ENCODE measurements around the gene MSRB1. TPM values are rescaled to one million over a fixed set of nuclear protein-coding genes. Genes with fewer than 3 reads are reported as not detected.

Gene MSRB1
- total RNA-seq, 1 experiment from 2014 or later, result 26.4 TPM

- Mint-ChIP-seq H3K4me1 (0 out of 2 replicates have a peak, but pooled peaks cover 2% of the 10 kb centered on the region), H3K4me3 (no peak overlapping the region), H3K27me3 (ENCODE audit: low read depth) (peaks cover 3% of the 10 kb centered on the region; the same call in 1 of the 2 replicates), H3K27ac (no peak overlapping the region), H3K36me3 (no peaks in the 10 kb centered on the region), H3K9me3 (no peaks in the 10 kb centered on the region)
- ATAC-seq (no peak), DNase-seq (ENCODE audit: low spot score) (no peak)
- TF ChIP-seq, protein P1, sequence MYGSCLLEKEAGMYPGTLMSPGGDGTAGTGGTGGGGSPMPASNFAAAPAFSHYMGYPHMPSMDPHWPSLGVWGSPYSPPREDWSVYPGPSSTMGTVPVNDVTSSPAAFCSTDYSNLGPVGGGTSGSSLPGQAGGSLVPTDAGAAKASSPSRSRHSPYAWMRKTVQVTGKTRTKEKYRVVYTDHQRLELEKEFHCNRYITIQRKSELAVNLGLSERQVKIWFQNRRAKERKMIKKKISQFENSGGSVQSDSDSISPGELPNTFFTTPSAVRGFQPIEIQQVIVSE (CRISPR knock-in tag; IDR thresholded peaks at IDR 0.05; ENCODE audit: borderline replicate concordance), result no peak
- TF ChIP-seq ZNF423 (CRISPR knock-in tag; IDR thresholded peaks at IDR 0.05), result no peak
- TF ChIP-seq, protein P2, sequence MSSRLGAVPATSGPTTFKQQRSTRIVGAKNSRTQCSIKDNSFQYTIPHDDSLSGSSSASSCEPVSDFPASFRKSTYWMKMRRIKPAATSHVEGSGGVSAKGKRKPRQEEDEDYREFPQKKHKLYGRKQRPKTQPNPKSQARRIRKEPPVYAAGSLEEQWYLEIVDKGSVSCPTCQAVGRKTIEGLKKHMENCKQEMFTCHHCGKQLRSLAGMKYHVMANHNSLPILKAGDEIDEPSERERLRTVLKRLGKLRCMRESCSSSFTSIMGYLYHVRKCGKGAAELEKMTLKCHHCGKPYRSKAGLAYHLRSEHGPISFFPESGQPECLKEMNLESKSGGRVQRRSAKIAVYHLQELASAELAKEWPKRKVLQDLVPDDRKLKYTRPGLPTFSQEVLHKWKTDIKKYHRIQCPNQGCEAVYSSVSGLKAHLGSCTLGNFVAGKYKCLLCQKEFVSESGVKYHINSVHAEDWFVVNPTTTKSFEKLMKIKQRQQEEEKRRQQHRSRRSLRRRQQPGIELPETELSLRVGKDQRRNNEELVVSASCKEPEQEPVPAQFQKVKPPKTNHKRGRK (CRISPR knock-in tag; IDR thresholded peaks at IDR 0.05; ENCODE audit: borderline replicate concordance), result no peak
- no peak for TF ChIP-seq ERG (CRISPR knock-in tag; IDR thresholded peaks at IDR 0.05)
- no peak for TF ChIP-seq CREM (CRISPR knock-in tag; IDR thresholded peaks at IDR 0.05)
- no peak for TF ChIP-seq ZSCAN18 (CRISPR knock-in tag; IDR thresholded peaks at IDR 0.05)
- no peak for TF ChIP-seq NR1H2 (CRISPR knock-in tag; IDR thresholded peaks at IDR 0.05)
- TF ChIP-seq, protein P3, sequence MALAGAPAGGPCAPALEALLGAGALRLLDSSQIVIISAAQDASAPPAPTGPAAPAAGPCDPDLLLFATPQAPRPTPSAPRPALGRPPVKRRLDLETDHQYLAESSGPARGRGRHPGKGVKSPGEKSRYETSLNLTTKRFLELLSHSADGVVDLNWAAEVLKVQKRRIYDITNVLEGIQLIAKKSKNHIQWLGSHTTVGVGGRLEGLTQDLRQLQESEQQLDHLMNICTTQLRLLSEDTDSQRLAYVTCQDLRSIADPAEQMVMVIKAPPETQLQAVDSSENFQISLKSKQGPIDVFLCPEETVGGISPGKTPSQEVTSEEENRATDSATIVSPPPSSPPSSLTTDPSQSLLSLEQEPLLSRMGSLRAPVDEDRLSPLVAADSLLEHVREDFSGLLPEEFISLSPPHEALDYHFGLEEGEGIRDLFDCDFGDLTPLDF (CRISPR knock-in tag; IDR thresholded peaks at IDR 0.05), result no peak
- TF ChIP-seq CREB1 (CRISPR knock-in tag; IDR thresholded peaks at IDR 0.05), result no peak
- TF ChIP-seq, protein P4, sequence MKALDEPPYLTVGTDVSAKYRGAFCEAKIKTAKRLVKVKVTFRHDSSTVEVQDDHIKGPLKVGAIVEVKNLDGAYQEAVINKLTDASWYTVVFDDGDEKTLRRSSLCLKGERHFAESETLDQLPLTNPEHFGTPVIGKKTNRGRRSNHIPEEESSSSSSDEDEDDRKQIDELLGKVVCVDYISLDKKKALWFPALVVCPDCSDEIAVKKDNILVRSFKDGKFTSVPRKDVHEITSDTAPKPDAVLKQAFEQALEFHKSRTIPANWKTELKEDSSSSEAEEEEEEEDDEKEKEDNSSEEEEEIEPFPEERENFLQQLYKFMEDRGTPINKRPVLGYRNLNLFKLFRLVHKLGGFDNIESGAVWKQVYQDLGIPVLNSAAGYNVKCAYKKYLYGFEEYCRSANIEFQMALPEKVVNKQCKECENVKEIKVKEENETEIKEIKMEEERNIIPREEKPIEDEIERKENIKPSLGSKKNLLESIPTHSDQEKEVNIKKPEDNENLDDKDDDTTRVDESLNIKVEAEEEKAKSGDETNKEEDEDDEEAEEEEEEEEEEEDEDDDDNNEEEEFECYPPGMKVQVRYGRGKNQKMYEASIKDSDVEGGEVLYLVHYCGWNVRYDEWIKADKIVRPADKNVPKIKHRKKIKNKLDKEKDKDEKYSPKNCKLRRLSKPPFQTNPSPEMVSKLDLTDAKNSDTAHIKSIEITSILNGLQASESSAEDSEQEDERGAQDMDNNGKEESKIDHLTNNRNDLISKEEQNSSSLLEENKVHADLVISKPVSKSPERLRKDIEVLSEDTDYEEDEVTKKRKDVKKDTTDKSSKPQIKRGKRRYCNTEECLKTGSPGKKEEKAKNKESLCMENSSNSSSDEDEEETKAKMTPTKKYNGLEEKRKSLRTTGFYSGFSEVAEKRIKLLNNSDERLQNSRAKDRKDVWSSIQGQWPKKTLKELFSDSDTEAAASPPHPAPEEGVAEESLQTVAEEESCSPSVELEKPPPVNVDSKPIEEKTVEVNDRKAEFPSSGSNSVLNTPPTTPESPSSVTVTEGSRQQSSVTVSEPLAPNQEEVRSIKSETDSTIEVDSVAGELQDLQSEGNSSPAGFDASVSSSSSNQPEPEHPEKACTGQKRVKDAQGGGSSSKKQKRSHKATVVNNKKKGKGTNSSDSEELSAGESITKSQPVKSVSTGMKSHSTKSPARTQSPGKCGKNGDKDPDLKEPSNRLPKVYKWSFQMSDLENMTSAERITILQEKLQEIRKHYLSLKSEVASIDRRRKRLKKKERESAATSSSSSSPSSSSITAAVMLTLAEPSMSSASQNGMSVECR (CRISPR knock-in tag; IDR thresholded peaks at IDR 0.05; ENCODE audit: borderline replicate concordance), result no peak
- TF ChIP-seq HMGXB4 (CRISPR knock-in tag; IDR thresholded peaks at IDR 0.05), result no peak
- no peak for TF ChIP-seq TEAD4 (CRISPR knock-in tag; IDR thresholded peaks at IDR 0.05)
- TF ChIP-seq ATF6 (CRISPR knock-in tag; IDR thresholded peaks at IDR 0.05), result no peak
- TF ChIP-seq NFE2L1 (CRISPR knock-in tag; IDR thresholded peaks at IDR 0.05), result no peak
- TF ChIP-seq TP53 (CRISPR knock-in tag; IDR thresholded peaks at IDR 0.05), result no peak
- TF ChIP-seq, protein P5, sequence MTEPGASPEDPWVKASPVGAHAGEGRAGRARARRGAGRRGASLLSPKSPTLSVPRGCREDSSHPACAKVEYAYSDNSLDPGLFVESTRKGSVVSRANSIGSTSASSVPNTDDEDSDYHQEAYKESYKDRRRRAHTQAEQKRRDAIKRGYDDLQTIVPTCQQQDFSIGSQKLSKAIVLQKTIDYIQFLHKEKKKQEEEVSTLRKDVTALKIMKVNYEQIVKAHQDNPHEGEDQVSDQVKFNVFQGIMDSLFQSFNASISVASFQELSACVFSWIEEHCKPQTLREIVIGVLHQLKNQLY (CRISPR knock-in tag; IDR thresholded peaks at IDR 0.05), result no peak
- ChIA-PET POLR2A (no interaction called here), CTCF (interaction anchor here (0.8 to 1.0 kb wide), 2 partner anchors 21 to 26 kb away, joined by 3 to 7 read pairs; no protein-coding TSS in a partner anchor)
Observed at GRCh38 chr16:1902547-1903219, 40.3 kb downstream of the MSRB1 start.

Data from WTC11 (cell line).